ENCODE measurements around the gene USP25.

USP25 gene

DNA sequence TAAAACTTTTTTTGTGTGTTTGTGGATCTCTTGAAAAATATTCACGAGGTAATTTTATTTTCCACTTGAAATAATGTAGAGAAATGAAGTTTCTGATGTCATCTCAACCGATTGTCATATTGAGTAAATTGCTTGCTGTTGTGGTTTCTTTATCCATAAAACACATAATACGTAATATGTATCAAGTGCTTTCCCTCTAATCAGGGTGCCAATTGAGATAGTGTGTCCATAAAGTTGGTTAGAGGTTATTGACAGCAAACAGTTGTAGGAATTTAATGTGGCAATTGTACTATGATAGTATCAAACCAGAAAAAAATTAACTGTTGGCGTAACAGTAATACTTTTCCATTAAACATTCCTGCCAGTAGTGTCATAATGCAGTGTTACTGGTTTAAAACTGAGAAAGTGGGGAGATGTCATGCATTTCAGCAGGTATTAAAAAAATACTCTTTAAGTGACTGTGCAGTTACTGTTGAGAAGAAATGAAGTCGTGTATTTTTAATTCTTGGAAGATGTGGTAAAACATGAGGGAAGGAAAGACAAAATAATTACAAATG, 38.3 kb downstream of the USP25 start:
- FAIRE-seq = no peak

DNA sequence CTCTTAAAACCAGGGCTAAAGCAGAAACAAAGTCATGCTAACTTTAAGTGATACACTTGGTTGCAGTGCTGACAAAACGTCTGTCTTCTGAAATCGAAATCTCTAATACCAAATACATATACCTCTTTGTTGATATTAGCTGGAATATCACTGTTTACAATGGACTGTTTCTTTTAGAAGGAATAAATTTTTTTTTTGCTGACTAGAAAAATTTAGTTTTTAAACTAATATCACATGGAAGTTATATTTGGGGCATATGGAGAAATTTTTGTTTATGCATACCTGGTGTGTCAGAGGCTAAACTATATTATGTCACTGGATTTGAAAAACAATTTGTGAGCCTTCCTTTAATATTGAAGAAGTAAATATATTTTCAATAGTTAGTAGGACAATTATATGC, 39.1 kb downstream of the USP25 start:
- no peak for FAIRE-seq

DNA sequence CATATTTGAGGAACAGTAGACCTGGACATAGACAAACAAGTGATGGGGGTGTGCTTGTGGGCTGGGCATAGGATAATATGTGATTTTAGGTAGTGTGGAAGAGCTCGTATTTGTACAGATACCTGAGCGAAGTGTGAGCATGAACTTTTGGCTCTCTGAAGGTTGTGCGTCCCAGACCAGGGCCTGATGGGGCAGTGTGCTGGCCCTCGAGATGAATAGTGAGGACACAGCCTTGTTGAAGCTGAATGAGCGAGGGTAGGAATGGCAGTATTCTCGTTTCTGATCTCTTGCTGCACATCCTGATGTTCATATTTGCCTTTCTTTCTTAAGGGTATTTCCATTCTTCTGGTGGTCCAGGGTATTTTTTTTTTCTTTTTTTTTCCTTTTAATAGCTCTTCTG, 41.5 kb downstream of the USP25 start:
- FAIRE-seq = no peak

DNA sequence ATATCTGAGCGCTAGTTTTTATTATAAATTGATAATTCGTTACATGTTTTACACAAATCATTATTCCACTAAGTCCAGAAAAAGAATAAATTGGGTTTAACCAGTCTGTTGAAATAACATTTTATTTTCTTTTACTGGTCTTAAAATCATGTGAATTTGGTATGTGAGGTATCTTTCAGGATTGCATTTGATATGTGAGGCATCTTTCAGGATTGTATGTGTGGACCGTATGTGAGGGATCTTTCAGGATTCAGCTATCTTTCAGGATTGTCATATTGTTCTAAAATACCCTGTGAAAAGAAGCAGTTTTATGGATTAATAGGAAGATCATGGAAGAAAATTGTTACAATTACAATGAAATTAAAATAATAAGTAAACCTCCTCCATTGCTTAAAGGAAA, 42.9 kb downstream of the USP25 start:
- FAIRE-seq = no peak

DNA sequence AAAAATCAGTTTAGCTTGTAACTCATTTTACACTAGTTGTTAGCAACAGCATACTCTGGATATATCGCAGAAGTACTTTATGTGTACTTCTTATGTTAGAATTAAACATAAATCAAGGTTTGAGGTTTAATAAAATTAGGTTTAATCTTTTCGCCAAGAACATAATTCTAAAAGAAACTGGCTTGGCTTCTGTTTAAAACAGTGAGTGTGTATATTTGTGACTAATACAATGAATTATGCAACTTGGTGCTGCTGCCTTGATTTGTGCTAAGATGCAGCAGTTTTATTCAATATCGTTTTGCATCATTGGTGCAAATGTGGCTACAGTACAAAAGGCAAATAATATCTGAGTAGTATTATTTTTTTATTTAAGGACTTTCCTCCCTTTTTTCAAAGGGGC, 44.8 kb downstream of the USP25 start:
- FAIRE-seq = no peak

DNA sequence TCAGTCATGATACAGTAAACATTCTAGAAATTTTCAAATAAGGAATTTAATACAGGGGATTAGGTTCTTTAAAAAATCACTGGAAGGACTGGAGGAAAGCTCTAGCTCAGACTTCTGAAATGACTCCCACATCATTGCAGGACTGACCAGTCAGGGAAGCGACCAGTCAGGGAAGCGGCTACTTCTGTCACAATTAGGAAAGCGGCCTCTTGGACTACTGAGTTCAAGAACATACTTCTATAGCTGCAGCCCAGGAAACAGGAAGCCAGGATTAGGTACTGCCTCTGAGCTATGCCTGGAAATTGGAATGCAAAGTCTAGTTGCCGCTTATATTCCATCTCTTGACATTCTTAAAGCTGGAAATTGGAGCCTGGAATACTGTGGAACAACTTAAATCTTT, 45.5 kb downstream of the USP25 start:
- FAIRE-seq = no peak

DNA sequence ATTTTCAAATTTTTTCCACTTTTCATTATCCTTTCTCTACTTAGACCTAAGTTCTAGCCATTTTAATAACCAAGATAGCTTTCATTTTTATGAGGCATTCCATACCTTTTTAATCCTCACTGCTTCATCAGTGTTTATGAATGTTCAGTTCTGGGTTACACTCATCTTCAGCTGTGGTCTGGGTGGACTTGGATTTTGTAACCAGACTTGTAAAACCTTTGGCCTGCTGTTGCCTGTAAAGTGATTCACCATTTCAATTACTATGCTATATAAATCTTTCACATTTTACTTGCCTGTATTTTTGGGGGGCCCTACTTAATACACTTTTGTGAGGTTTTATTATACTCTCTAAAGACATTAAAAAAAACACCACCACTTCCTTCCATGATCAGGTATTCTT, 46.2 kb downstream of the USP25 start:
- FAIRE-seq = no peak

DNA sequence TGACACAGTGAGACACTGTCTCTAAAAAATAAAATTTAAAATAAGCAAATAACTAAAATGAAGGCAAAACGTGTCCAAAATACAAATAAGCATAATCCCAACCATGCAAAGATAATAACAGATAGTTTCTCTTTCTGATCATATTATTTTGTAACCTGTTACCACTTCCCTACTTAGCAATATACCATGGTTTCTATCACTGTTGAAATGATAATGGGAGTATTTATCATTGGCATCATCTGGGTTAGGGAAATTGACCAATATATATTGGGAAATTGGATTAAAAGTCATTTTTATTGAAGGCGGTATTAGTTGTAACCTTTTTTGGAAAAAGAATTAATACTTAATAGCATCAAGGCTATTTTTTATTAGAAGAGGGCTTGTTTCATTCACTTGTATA, 47.0 kb downstream of the USP25 start:
- no peak for FAIRE-seq

DNA sequence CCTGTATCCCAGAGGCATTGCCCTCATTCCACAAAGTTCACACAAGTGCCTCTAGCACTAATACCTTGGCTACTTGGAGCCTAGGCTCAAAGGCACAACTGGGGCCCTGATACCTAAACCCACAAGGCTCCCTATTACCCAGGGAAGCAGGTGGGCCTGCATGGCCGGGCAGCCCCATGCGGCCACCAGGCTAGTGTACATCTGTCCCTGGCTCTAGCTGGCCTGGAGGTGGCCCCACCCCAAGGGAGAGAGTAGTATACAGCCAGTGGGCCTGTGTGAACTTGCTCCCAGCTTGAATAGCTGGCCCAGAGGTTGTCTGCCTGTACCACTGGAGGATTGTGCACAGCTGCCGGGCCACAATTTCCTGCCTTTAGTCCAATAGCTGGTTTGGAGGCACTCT, 52.2 kb downstream of the USP25 start:
- FAIRE-seq = no peak

DNA sequence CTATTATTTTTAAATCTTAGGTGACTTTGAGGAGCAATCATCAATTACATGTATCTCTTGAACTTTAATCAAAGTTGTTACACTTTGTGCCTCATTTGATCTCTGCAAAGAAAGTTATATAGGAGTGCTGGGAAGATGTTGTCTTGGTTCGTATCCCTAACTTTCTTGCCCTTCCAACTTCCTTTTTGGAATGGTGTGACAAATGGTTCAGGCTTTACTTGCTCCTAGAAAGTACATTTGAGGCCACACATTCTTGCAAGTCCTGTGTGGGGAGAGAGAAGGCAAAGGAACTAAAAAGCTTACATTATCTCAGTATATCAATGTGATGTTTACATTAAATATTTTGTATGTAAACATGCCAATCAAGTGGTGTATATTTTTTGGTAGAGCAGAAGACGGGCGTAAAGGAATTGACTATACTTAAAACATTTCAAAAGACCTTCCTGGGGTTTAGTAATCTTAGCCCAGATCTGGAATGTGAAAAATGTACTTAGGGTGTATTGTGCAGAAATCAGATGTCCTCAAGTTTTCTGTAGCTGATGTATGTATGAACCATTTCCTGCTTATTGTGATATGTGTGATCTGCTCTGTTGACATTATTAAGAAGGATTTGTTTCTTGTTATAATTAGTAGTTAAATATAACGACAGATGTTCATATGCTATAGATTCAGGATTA, 59.2 kb downstream of the USP25 start:
- no peak for FAIRE-seq

DNA sequence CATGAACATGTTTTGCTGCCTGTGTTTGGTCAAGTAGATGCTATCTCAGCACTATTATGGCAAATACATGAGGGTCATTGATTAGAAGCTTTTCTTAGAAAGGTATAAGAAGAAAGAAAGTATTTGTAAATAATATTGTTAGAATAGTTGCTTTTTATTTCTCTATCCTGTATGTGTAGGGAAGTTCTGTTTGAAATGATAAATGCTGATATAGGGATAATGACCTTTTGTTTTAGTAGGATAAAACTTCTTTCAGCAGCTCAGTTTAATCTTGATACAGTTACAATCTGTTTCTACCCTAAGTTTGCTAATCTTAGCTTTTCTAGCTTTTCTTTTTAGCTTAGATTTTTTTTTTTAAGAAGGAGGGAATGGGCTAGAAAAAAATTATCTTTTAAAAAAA, 63.3 kb downstream of the USP25 start:
- FAIRE-seq = no peak

DNA sequence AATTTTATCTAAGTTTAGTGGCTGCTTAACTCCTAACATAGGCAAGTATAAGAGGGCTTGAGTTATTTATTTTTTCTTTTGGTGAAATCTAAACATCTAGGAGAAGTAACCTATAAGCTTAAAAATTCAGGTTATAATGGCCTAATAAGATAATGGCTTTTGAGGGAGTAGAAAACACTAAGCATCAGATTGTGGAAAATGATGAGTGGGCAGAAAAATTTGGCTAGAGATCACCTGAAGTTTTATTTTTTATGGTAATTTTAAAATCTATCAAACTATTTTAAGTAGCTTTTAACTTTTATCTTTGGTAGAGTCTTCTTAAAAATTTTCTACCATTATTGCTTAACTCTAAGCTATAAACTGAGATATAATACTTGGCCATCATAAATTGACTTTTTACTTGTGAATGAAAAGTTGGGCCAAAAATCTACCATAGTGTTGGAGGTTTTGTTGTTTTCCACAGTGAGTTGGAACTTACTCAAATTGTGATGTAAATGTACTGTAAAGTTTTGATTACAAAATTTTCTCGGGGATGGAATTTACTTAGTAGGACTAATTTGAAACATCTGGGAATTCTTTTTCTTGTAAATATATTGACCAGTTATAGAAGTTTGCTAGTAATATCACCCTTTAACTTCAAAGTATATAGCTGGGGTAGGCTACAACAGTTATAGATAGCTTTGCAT, 63.9 kb downstream of the USP25 start:
- FAIRE-seq = no peak

DNA sequence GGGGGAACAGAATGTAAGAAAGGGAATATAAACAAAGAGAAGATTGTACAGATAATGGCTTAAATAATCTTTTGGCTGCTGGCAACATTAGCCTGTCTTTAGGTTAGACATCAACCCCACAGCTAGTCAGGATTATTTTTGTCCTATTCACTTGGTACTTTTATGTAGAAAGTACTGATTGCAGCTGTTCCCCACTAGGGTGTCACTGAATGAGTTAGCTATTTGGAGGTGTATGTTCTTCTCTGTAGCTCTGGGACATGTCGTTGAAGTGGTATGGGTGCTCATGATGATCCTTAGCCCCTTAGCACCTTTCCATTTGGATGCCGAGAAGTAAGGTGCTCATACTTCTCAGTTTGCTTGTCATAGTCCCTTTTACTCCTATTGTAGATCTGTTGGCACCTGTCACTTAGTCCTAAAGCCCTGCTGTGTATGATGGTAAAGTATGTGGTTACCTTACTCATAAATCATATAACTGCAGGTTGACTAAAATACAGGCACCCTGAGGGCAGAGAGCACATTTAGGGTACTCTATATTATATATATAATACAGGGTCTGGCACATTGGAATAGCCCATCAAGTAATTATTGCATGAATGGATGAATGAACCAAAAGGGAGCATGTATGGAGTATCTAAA, 64.6 kb downstream of the USP25 start:
- no peak for FAIRE-seq

DNA sequence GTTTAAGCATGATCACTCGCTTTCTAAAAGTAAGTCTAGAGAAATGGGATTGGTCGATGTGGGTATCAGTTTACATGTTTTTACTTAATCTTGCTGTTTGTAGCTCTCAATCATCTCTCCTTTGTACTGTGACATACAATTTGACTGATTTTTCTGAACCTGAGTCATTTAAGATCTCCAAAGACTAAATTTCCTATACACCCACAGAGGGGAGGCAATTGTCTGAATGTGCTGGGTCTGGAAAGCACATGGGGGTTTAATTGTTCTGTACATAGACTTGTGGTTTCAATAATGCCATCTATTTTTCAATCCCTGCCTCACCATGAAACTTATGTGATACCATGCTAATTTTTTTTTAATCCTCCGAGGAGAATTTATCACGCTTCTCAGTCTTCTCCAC, 65.8 kb downstream of the USP25 start:
- FAIRE-seq = no peak

DNA sequence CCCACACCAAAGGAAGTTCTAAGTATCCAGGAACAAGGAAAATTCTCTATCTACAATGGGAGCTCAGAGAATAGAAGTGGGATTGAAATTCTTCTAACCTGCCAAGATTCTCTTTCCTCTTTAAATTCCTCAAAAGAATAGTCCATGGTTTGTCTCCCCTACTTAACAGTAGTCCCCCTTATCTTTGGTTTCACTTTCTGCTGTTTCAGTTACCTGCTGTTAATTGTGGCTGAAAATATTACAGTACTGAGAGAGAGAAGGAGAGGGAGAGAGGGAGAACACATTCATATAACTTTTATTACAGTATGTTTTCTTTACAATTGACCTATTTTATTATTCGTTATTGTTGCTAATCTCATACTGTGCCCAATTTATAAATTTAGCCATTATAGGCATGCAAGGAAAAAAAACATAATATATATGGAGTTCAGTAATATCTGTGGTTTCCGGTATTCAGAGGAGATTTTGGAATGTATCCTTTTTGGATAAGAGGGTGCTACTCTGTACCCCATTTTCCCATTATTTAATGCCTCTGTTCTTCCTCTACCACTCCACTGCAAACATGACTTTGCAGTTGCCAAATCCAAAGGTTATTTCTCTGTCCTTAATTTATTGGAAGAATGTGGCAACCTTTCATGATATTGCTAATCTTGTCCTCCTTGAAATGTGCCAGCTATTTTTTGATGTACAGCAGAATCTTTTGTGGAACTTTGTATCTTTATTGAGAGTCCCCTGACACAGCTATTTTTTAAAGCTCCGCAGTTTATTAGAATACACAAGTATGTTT, 68.0 kb downstream of the USP25 start:
- no peak for FAIRE-seq

DNA sequence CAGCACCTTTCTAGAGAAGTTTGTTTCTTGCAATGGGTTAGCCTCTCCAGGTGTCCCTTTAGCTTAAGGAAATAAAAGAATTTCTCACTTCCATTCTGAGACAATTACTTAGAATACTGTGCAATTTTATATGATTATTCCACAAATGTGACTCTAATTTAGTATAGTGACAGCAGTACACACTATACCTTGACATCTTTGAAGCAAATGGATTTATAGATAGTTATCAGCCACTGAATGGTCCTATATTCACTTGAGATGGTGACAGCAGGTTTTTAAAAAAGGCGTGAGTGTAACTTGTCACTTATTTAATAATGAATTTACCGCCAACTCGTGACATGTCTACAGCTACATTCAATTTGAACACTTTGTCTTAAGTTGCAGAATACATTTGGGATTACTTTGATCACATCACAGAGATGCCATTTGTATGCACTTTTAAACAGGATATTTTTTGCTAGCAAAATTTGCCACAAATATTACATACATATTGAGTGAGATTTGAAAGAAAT, 71.6 kb downstream of the USP25 start:
- FAIRE-seq = no peak

DNA sequence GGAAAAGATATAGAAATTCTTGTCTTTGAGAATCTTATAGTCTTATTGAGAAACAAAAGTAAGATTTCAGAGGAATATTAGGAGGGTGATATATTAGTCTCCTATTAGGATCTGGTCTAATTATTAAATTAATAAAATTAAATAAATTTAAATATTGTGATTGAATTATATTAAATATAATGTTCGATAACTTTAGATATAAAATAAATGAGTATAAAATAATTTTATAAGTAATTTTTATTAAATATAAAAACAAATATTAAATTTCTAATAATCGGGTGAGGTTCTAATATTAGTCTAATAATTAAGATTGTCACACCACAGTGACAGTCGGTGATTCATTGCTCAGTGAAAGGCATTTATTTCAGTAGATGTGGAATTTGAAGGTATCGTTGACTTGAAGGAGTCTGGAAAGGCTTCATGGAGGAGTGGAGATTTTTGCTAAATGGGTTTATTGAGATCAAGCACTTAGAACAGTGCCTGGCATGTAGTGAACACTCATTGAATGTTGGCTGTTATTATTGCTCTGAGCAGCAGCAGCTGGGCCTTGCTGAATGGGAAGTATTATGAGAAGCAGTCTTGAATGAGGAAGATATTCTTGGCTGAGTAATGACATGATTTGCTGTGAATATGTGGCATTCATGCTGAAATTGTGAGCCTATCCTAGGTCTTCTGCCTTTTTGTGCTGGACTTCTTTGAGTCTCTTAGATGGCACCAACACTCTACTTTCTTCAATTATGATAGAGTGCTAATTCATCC, 74.6 kb downstream of the USP25 start:
- FAIRE-seq = peak; percentile 85

DNA sequence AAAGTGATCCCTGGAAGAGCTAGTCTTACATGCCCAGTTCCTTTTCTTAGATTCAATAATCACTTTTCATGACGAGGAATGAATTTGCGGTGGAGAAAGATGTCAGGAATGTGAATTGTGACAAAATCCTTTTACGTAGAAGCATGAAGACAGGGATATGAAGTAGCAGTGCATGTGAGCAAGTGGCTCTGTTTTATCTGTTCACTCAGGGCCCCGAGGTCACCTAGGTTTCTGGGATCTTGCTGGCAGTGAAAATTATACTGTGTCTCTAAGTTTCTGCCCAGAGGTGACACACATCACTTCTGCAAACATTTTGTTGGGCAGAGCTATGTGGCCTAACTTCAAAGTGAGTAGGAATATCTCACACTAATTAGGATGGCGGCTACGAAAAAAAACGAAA, 79.3 kb downstream of the USP25 start:
- no peak for FAIRE-seq

DNA sequence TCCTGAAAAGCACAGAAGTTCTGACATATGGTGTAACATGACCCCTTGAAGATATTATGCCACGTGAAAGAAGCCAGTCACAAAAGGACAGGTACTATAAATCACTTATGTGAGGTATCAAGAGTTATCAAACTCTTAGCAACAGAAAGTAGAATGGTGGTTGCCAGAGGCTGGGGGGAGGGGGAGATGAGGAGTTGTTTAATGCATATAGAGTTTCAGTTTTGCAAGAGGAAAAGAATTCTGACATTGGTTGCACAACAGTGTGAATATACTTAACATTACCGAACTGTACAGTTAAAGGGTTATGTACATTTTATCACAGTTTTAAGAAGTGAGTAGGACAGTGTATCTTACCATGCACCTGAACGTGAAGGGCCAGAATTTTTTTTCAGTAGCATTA, 80.0 kb downstream of the USP25 start:
- no peak for FAIRE-seq

DNA sequence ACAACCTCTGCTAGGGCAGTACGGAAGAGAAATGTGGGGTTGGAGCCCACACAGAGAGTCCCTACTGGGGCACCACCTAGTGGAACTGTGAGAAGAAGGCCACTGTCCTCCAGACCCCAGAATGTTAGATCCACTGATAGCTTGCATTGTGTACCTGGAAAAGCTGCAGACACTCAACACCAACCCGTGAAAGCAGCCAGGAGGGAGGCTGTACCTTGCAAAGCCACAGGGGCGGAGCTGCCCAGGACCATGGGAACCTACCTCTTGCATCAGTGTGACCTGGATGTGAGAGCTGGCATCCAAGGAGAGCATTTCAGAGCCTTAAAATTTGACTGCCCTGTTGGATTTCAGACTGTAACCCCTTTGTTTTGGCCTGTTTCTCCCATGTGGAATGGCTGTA, 85.5 kb downstream of the USP25 start:
- no peak for FAIRE-seq

DNA sequence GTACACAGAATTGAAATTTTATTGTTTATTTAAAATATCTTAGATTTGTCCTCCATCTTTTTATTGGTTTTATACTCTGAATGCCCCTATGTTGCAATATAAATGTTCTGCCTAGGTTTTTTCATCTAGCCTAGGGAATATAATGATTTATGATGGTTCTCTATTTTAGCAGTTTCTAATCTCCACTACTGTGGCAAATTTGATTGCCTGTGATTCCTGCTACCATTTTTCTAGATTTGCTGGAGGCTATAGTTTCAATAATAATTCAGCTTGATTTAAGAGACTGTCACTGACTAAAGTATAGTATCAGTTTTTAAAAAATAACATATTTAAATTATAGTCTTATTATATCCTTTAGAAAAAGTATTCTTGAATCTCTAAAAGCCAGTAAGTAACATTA, 90.5 kb downstream of the USP25 start:
- FAIRE-seq = no peak

DNA sequence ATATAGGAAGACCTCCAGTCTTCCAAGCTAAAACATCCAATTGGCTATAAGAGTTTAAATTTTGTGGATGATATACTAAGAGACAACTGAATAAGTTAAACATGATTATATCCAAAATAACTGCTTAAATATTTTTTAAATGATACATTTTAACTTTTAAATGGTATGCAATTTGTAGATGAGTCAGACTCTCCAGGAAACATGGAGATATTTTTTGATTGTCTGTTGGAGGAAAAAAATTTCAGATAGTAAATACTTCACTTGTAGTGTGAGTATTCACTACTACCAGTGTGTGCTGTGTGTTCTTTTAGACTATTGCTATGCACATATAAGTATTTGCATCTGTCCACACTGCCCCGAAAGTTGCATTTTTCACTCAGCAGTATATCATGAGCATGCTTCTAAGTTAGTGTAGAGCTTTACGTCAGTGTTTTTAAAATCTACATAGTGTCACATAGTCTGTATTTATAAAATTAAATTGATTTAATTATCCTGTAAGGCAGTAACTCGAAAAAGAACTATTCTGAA, 91.1 kb downstream of the USP25 start:
- no peak for FAIRE-seq

Data from TTC549 (cell line).